ENCODE data around the gene MYOCOS.

DNA sequence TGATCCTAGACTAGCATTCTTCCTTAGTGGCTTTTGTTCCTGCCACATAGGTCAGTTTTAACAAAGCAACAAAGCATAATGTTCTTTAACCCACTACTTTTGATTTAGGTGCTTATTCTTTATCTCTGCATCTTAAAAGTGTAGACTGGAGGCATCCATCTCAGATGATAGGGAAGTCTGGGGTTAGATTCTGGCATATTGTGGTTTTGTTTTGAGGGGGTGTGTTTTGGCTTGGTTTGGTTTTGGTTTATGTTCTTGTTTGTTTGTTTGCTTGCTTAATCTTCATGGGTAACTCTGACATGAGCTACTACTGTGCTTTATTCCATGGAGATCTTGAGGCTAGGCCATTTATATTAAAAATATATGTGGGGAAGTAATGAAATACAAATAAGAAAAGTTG is 40.3 kb upstream of the MYOCOS start:
- no peak for TF ChIP-seq CTCF (conservative IDR thresholded peaks at IDR 0.05; ENCODE audit: low read length)
- TF ChIP-seq EZH2phosphoT487 (IDR thresholded peaks at IDR 0.05; ENCODE audit: borderline replicate concordance) = no peak
